ENCODE measurements around the gene FBLN2. TPM values are rescaled to one million over a fixed set of nuclear protein-coding genes. Genes with fewer than 3 reads are reported as not detected.
A peak's percentile ranks its signal among the peaks of the same experiment; 100 is the strongest.

FBLN2 gene
- polyA plus RNA-seq, 5 donors, result 24.9 to 34.6 (median 29.8) TPM

- no peak for DNase-seq
These were observed 28.5 kb downstream of the FBLN2 start for GRCh38 chr3:13577181-13578121.

GRCh38 chr3:13578251-13578650 lies 29.3 kb downstream of the FBLN2 start:
- no peak for DNase-seq

- DNase-seq, result no peak
These were observed 30.1 kb downstream of the FBLN2 start for GRCh38 chr3:13579063-13579462.

DNA sequence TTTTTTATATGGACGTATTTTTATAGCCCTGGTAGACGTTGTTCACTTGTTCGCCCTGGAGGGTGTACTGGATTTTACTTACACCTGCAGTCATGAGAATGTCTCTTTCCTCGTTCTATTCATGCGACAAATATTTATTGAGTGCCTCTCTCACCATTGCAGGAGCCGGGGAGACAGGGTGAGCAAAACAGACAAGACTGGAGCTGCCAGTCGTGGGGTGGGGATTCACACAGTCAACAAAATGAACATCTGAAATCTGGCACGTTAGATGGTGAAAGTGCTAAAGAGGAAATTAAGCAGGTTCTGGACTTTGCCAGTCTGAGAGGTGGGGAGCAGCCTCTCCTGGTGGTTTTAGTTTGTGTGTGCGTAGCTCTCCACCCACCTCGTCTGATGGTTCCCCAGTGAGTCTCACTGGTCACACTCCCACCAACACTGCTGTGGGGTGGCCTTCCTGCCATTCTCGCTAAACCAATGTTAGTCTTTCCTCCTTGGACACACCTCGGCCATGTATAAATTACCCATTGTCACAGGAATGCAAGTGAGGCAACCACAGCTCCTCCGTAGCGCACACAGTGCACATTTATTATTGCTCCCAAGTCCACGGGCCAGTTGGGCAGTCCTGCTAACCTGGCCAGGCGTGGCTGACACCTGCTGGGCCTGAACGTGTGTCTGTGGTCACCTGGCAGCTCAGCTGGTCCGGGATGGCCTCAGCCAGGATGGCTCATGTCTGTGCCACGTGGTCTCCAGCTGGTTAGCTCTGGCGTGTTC lies 31.5 kb downstream of the FBLN2 start:
- DNase-seq, result no peak

GRCh38 chr3:13581485-13582365 lies 32.8 kb downstream of the FBLN2 start:
- DNase-seq, result no peak

DNA sequence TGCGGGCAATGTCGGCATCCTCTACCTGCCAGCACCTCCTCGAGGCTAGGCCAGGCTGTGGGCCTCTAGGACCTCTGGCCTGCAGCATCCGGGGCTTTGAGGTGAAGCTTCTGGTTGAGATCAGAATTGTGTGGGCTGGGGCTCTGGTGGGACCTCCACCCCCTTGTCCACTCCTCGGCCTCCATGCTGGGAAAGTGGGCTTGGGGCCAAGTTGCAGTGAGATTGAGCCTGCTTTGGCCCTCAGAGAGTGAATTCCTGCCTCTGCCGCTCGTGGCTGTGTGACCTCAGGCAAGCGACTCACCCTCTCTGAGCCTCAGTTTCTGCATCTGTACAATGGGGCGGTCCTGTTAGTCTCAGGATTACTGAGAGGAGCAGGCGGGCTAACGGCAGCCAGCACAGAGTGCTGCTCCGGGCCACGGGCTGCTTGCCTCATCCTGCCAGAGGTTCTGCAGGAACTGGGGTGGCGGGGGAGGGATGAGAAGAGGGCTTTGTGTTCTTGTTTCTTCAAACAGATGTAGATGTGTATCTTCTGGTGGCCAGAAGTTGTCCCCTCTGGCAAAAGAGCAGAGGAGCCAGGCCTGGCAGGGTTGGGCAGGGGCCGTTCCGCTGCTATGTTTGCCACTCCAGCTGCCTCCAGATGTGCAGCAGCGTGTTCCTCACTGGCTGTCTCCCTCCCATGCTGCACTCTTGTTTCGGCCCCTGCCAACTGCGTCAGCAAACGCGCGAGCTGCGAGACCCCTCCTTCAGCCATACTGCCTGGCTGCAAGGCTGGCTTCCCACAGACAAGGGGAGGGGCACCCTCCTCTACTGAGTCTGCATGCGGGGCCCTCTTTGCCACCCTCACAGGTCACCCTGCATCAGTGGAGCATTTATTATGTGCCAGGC lies 33.7 kb downstream of the FBLN2 start:
- peak; percentile 73 to 74 for DNase-seq

GRCh38 chr3:13583251-13584180 lies 34.6 kb downstream of the FBLN2 start:
- DNase-seq, result no peak

DNA sequence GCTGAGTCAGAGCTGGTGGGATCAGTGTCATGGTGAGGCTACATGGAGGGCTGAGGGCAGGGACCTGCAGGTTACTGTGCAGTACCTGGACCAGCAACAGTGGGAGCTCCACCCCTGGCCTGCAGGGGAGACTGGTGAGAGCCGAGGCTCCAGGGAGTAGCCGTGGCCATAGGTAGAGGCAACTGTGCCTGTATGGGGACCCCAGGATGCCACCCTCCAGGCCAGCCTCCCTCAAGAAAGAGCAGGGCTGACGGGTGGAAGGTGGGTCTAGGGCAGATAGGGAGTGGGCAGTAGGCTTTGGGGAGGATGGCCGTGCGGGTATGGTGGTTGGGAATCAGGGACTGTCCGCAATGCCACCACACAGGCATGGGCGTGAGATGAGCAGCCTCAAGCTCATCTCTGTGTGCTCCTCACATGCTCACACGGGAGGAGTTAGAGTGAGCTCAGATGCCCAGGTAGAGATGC lies 35.5 kb downstream of the FBLN2 start:
- no peak for DNase-seq

DNA sequence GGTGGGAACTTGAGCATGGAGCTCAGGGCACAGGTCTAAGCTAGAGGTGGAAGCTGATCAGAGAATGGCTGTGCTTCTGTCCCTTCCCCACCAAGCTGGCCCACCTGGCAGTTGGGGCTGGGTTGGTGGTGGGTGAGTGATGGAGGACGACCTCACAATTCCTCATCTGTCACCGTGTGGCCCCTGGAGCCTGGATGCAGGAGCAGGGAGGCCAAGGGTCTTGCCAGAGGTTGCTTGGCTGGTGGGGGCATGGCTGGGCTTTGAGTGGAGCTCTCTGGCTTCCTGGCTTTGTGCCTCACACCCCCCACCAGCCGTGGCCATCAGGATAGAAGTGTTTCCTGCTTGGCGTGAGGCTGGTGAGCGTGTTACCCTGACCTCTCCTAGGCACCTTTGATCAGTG lies 36.0 kb downstream of the FBLN2 start:
- DNase-seq, result no peak

GRCh38 chr3:13587442-13587841 lies 38.5 kb downstream of the FBLN2 start:
- DNase-seq, result no peak

- DNase-seq, result peak in 1 of 2 donors; percentile 19
These were observed 39.3 kb downstream of the FBLN2 start for GRCh38 chr3:13588221-13588701.

DNA sequence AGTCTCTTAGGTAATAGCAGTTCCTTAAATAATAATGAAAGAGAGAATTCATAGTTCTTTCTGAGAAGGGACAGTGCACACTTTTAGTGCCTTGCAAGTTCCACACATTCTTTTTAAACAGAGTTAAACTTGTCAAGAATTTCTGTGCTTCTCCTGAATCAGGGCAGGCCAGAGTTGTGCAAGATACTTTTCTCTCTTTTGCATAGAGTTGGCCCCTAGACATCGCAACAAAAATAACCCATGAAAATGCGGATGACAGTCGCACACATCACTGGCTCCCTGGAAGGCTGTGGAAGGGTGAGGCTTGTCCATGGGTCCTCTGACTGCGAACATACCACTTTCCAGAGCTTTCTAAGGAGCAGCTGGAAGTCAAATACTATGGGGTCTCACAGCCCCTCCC lies 40.1 kb downstream of the FBLN2 start:
- DNase-seq, result no peak

GRCh38 chr3:13590841-13591520 lies 42.1 kb downstream of the FBLN2 start:
- no peak for DNase-seq

- DNase-seq, result no peak
These were observed 44.7 kb downstream of the FBLN2 start for GRCh38 chr3:13593615-13594014.

DNA sequence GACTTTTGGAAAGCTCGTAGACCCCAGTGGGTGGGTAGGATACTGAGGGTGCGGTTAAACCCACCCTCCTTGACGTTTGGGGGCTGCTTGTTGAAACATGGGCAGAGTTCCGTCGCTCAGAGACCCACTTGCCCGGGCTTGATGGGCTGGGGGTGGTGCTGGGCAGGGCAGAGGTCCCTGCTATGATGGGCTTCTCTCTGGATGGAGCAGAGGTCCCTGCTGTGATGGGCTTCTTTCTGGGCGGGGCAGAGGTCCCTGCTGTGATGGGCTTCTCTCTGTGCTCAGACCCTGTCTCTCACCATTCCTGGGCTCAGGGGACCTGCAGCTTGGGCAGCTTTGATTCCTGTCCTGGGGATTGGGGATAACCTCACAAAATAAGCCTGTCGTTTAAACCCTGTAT lies 45.2 kb downstream of the FBLN2 start:
- DNase-seq, result no peak

DNA sequence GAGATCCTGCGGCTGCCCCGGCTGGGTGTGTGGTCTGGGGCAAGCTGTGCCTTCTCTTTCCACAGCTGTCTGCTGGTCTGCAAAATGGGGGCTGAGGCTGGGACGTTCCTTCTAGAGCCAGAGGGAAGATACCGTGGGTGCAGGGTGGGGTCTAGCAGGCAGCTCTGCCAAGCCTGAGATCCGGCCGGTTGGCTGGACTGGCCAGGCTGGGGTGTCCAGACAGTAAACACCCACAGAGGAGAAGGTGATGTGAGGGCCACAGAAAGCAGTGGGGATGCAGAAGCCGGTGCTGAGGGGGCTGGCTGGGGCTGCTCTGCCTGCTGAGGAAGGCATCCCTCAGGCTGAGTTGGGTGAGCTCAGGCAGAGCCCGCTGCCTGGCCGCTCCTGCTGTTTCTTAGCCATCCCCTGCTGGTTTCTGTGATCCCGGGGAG lies 46.1 kb downstream of the FBLN2 start:
- no peak for DNase-seq

DNA sequence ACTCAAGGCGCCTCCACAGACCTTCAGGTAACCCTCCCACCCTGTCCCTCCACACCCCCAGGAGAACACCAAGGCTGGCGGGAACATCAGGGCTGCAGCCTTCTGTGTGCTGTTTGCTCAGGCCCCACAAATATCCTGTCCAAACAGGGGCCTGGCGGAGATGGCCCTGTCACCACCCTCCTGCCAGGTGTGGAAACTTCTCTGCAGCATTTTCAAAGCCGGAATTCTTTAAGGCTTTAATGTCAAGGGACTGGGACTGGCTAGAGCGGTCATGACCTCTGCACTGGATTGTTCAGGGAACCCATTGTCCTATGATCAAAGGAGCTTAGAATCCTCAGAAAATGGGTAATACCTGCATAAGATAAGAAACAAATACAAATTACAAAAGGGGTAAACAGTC lies 46.6 kb downstream of the FBLN2 start:
- no peak for DNase-seq

GRCh38 chr3:13596426-13597205 lies 47.7 kb downstream of the FBLN2 start:
- DNase-seq, result no peak

Data from right lung (tissue), 5 donors.